Cardiac fibroblast (primary cell): ENCODE data around the gene ZFHX2.
A peak's percentile ranks its signal among the peaks of the same experiment; 100 is the strongest.

Experiments
- DNase-seq, 2 donors: peaks; one replicate each; pipeline versions ENCODE4 v3.0.0 to v3.0.0-alpha.2; 2010; ENCODE audit warnings: low read depth in 2 of 2
- H3K4me3 ChIP-seq, 2 donors: replicated peaks in 1 of 2; 1 replicate in 1 of 2; 2 replicates in 1 of 2; pipeline ENCODE4 v1.5.1; 2011; ENCODE audit warnings: low read depth in 2 of 2, low read length in 2 of 2, mild to moderate bottlenecking in 2 of 2, moderate library complexity in 1 of 2
- TF ChIP-seq, protein P1 (sequence below): IDR thresholded peaks from one replicate; pipeline ENCODE4 v1.5.1; 2011; ENCODE audit warnings: low read depth, mild to moderate bottlenecking, low read length, inconsistent platforms

ZFHX2 gene

GRCh38 chr14:23513005-23513817 is 38.4 kb downstream of the ZFHX2 start:
- no peak overlapping the region for H3K4me3 ChIP-seq
- TF ChIP-seq, protein P1, sequence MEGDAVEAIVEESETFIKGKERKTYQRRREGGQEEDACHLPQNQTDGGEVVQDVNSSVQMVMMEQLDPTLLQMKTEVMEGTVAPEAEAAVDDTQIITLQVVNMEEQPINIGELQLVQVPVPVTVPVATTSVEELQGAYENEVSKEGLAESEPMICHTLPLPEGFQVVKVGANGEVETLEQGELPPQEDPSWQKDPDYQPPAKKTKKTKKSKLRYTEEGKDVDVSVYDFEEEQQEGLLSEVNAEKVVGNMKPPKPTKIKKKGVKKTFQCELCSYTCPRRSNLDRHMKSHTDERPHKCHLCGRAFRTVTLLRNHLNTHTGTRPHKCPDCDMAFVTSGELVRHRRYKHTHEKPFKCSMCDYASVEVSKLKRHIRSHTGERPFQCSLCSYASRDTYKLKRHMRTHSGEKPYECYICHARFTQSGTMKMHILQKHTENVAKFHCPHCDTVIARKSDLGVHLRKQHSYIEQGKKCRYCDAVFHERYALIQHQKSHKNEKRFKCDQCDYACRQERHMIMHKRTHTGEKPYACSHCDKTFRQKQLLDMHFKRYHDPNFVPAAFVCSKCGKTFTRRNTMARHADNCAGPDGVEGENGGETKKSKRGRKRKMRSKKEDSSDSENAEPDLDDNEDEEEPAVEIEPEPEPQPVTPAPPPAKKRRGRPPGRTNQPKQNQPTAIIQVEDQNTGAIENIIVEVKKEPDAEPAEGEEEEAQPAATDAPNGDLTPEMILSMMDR: no peak
- DNase-seq: no peak

DNA sequence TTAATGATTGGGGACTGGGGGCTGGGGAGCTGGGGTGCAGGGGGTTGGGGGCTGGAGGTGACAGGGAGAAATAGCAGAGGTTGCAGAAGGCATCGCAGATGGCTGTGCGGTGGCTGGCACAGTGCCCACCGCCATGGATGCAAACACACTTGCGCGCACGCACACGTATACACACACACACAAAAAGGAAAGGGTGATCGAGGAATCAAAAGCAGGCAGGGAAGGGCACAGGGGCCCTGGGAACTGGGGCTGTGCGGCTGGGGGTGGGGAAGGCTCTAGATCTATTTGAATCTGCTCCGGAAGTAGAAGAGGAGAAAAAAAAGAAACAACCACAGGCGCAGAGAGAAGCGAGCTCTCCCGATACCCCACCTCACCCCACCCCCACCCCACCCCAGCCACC is 39.4 kb downstream of the ZFHX2 start:
- TF ChIP-seq, protein P1: no peak
- no peak overlapping the region for H3K4me3 ChIP-seq
- DNase-seq: no peak

DNA sequence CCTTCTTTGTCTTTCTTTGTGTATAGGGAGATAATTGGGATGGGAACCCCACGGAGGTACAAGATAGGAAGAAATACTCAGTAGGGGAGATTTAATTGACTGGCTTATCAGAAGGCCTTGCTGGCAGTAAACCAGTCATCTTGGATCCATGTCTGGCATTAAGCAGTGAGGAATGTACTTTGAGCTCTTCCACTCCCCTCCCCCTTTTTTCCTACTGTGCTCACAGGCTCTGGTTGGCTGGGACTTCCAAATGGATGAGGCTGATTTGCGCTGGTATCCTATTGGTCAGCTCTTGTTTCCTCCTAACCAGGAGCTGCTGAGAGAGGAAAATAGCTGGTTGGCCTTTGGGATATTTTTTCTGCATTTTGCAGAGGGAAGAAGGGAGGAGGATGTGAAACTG is 57.3 kb downstream of the ZFHX2 start:
- DNase-seq: peak in 1 of 2 donors; percentile 74
- H3K4me3 ChIP-seq: no peak overlapping the region
- TF ChIP-seq, protein P1: no peak

- no peak overlapping the region for H3K4me3 ChIP-seq
- peak in 1 of 2 donors; percentile 46 for DNase-seq
- TF ChIP-seq, protein P1: no peak
Measured at GRCh38 chr14:23492618-23493272, 58.8 kb downstream of the ZFHX2 start.

- H3K4me3 ChIP-seq: no peak overlapping the region
- DNase-seq: no peak
- TF ChIP-seq, protein P1: no peak
Measured at GRCh38 chr14:23487216-23487615, 64.3 kb downstream of the ZFHX2 start.

DNA sequence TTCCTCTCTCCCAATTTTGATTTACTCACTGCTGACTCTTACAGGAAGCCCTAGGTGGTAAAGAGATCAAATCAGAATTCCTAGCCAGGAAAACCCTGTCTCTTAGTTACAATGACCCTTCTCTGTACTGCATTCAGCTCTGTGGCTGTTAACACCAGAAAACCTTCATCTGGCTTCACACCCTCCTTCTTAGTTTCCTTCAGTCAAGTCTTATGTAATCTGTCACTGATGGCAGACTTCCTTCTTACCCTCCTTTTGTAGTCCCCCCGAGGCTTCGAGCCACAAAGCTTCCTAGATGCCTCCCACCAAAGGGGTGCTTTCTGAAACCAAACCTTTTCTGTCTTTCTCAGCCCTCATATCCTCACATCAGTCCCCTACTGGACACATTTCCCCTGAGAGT is 65.5 kb downstream of the ZFHX2 start:
- DNase-seq: no peak
- no peak overlapping the region for H3K4me3 ChIP-seq
- TF ChIP-seq, protein P1: no peak
